Activated naive CD8-positive, alpha-beta T cell treated with anti-CD3 and anti-CD28 coated beads for 36 hours (primary cell): Measurements from ENCODE around the gene ERP29. TPM values are rescaled to one million over a fixed set of nuclear protein-coding genes. Genes with fewer than 3 reads are reported as not detected.

Experiments used
- DNase-seq: peaks from one replicate; pipeline ENCODE4 v3.0.0; 2021
- H3K27ac Mint-ChIP-seq: one replicate; pipeline ENCODE4 v1.8.0; 2022; ENCODE audit warnings: mild to moderate bottlenecking, moderate library complexity, mixed read lengths
- H3K27me3 Mint-ChIP-seq: one replicate; pipeline ENCODE4 v1.8.0; 2022; ENCODE audit warnings: mild to moderate bottlenecking, mixed read lengths
- H3K36me3 Mint-ChIP-seq: one replicate; pipeline ENCODE4 v1.8.0; 2021; ENCODE audit warnings: mild to moderate bottlenecking, mixed read lengths
- H3K4me1 Mint-ChIP-seq: one replicate; pipeline ENCODE4 v1.8.0; 2021; ENCODE audit warnings: mixed read lengths
- H3K4me3 Mint-ChIP-seq: one replicate; pipeline ENCODE4 v1.8.0; 2022; ENCODE audit warnings: mild to moderate bottlenecking, moderate library complexity, mixed read lengths
- H3K9me3 Mint-ChIP-seq: one replicate; pipeline ENCODE4 v1.8.0; 2022; ENCODE audit warnings: mixed read lengths
- total RNA-seq, 2 experiments: library from RNA; stranded (reverse); gene quantifications; one replicate each; pipeline ENCODE4 v1.2.3, GENCODE V29; 2021

Gene ERP29
- total RNA-seq = 10 to 100 TPM; 79.9 to 85.6 TPM

GRCh38 chr12:112012775-112013600 lies at the start of gene ERP29, which contains the start of gene TMEM116:
ERP29 (plus strand) TSS chr12:112013426; CDS start chr12:112013466, 40 bp downstream.
TMEM116 (minus strand) TSS chr12:112013165; CDS start chr12:112005270, 7,895 bp downstream.
- H3K27me3 Mint-ChIP-seq = no peaks in the 10 kb centered on the region

GRCh38 chr12:111964935-111965334 lies 48.3 kb upstream of the ERP29 start:
- peaks cover 30% of the 10 kb centered on the region for H3K36me3 Mint-ChIP-seq
- H3K4me3 Mint-ChIP-seq = no peak overlapping the region

More at GRCh38 chr12:112012775-112013600, at the start of gene ERP29, which contains the start of gene TMEM116:
- peak within 1 kb of the TSS; percentile 96 for H3K27ac Mint-ChIP-seq
- peaks cover 12% of the 10 kb centered on the region for H3K9me3 Mint-ChIP-seq
- H3K4me3 Mint-ChIP-seq = peak within 1 kb of the TSS; percentile 88
- DNase-seq = peak; percentile 99
- H3K4me1 Mint-ChIP-seq = peaks cover 38% of the 10 kb centered on the region
- peaks cover 44% of the 10 kb centered on the region for H3K36me3 Mint-ChIP-seq

GRCh38 chr12:111971800-111972199 lies 41.4 kb upstream of the ERP29 start:
- Mint-ChIP-seq H3K4me3 (no peak overlapping the region), H3K27me3 (no peaks in the 10 kb centered on the region), H3K27ac (no peak overlapping the region), H3K36me3 (peaks cover 4% of the 10 kb centered on the region), H3K9me3 (peaks cover 6% of the 10 kb centered on the region), H3K4me1 (peaks cover 15% of the 10 kb centered on the region)
- no peak for DNase-seq

More at GRCh38 chr12:111964935-111965334, 48.3 kb upstream of the ERP29 start:
- peaks cover 21% of the 10 kb centered on the region for H3K9me3 Mint-ChIP-seq
- H3K27ac Mint-ChIP-seq = no peak overlapping the region
- H3K27me3 Mint-ChIP-seq = no peaks in the 10 kb centered on the region
- H3K4me1 Mint-ChIP-seq = peaks cover 10% of the 10 kb centered on the region
- no peak for DNase-seq

GRCh38 chr12:111975161-111975931 lies 37.9 kb upstream of the ERP29 start:
- Mint-ChIP-seq H3K9me3 (peaks cover 4% of the 10 kb centered on the region), H3K36me3 (peaks cover 5% of the 10 kb centered on the region), H3K4me3 (no peak overlapping the region), H3K4me1 (peaks cover 16% of the 10 kb centered on the region), H3K27me3 (no peaks in the 10 kb centered on the region), H3K27ac (no peak overlapping the region)
- no peak for DNase-seq

GRCh38 chr12:111976291-111976690 lies 36.9 kb upstream of the ERP29 start:
- H3K27ac Mint-ChIP-seq = no peak overlapping the region
- H3K36me3 Mint-ChIP-seq = peaks cover 2% of the 10 kb centered on the region
- no peaks in the 10 kb centered on the region for H3K9me3 Mint-ChIP-seq
- no peak for DNase-seq
- H3K4me3 Mint-ChIP-seq = no peak overlapping the region
- peaks cover 16% of the 10 kb centered on the region for H3K4me1 Mint-ChIP-seq
- H3K27me3 Mint-ChIP-seq = no peaks in the 10 kb centered on the region

- H3K36me3 Mint-ChIP-seq = peaks cover 2% of the 10 kb centered on the region
- no peak for DNase-seq
- no peak overlapping the region for H3K4me3 Mint-ChIP-seq
- H3K27me3 Mint-ChIP-seq = no peaks in the 10 kb centered on the region
- peaks cover 16% of the 10 kb centered on the region for H3K4me1 Mint-ChIP-seq
- no peaks in the 10 kb centered on the region for H3K9me3 Mint-ChIP-seq
- no peak overlapping the region for H3K27ac Mint-ChIP-seq
Observed at GRCh38 chr12:111976860-111977259, 36.4 kb upstream of the ERP29 start.

- H3K27ac Mint-ChIP-seq = no peak overlapping the region
- H3K36me3 Mint-ChIP-seq = peaks cover 2% of the 10 kb centered on the region
- H3K4me1 Mint-ChIP-seq = peaks cover 16% of the 10 kb centered on the region
- no peak overlapping the region for H3K4me3 Mint-ChIP-seq
- H3K9me3 Mint-ChIP-seq = no peaks in the 10 kb centered on the region
- H3K27me3 Mint-ChIP-seq = no peaks in the 10 kb centered on the region
- DNase-seq = no peak
Observed at GRCh38 chr12:111978545-111978944, 34.7 kb upstream of the ERP29 start.

GRCh38 chr12:111980598-111980997 lies 32.6 kb upstream of the ERP29 start:
- DNase-seq = no peak
- Mint-ChIP-seq H3K4me1 (peaks cover 16% of the 10 kb centered on the region), H3K9me3 (no peaks in the 10 kb centered on the region), H3K36me3 (peaks cover 2% of the 10 kb centered on the region), H3K27ac (no peak overlapping the region), H3K27me3 (no peaks in the 10 kb centered on the region), H3K4me3 (no peak overlapping the region)

- Mint-ChIP-seq H3K4me1 (peaks cover 10% of the 10 kb centered on the region), H3K36me3 (peaks cover under 1% of the 10 kb centered on the region), H3K27ac (no peak overlapping the region), H3K4me3 (no peak overlapping the region), H3K9me3 (no peaks in the 10 kb centered on the region), H3K27me3 (no peaks in the 10 kb centered on the region)
- no peak for DNase-seq
Observed at GRCh38 chr12:111981987-111982386, 31.2 kb upstream of the ERP29 start.

GRCh38 chr12:111984820-111985219 lies 28.4 kb upstream of the ERP29 start:
- no peak for DNase-seq
- H3K9me3 Mint-ChIP-seq = no peaks in the 10 kb centered on the region
- H3K27ac Mint-ChIP-seq = no peak overlapping the region
- H3K27me3 Mint-ChIP-seq = no peaks in the 10 kb centered on the region
- H3K4me3 Mint-ChIP-seq = no peak overlapping the region
- peaks cover 3% of the 10 kb centered on the region for H3K4me1 Mint-ChIP-seq
- H3K36me3 Mint-ChIP-seq = peaks cover 6% of the 10 kb centered on the region

GRCh38 chr12:111991535-111991934 lies 21.7 kb upstream of the ERP29 start:
- H3K4me3 Mint-ChIP-seq = peak overlapping the region; percentile 25
- H3K36me3 Mint-ChIP-seq = peaks cover 6% of the 10 kb centered on the region
- no peaks in the 10 kb centered on the region for H3K27me3 Mint-ChIP-seq
- peaks cover 49% of the 10 kb centered on the region for H3K4me1 Mint-ChIP-seq
- H3K27ac Mint-ChIP-seq = peak overlapping the region; percentile 76
- DNase-seq = no peak
- no peaks in the 10 kb centered on the region for H3K9me3 Mint-ChIP-seq

GRCh38 chr12:111991946-111992345 lies 21.3 kb upstream of the ERP29 start:
- Mint-ChIP-seq H3K27me3 (no peaks in the 10 kb centered on the region), H3K4me3 (peak overlapping the region; percentile 26), H3K36me3 (peaks cover 6% of the 10 kb centered on the region), H3K4me1 (peaks cover 51% of the 10 kb centered on the region), H3K27ac (peak overlapping the region; percentile 76), H3K9me3 (no peaks in the 10 kb centered on the region)
- DNase-seq = no peak

GRCh38 chr12:111992464-111992863 lies 20.8 kb upstream of the ERP29 start:
- H3K4me1 Mint-ChIP-seq = peaks cover 56% of the 10 kb centered on the region
- H3K36me3 Mint-ChIP-seq = peaks cover 6% of the 10 kb centered on the region
- no peaks in the 10 kb centered on the region for H3K27me3 Mint-ChIP-seq
- peak overlapping the region; percentile 26 for H3K4me3 Mint-ChIP-seq
- H3K27ac Mint-ChIP-seq = peak overlapping the region; percentile 76
- DNase-seq = no peak
- H3K9me3 Mint-ChIP-seq = no peaks in the 10 kb centered on the region

- Mint-ChIP-seq H3K27ac (peak overlapping the region; percentile 26), H3K4me1 (peaks cover 57% of the 10 kb centered on the region), H3K9me3 (no peaks in the 10 kb centered on the region), H3K36me3 (peaks cover 6% of the 10 kb centered on the region), H3K4me3 (peak overlapping the region; percentile 80), H3K27me3 (no peaks in the 10 kb centered on the region)
- DNase-seq = peak; percentile 37
Observed at GRCh38 chr12:111993292-111994150, 19.7 kb upstream of the ERP29 start.
